ENCODE data around the gene SLC22A23.
A peak's percentile ranks its signal among the peaks of the same experiment; 100 is the strongest.

Gene SLC22A23

DNA sequence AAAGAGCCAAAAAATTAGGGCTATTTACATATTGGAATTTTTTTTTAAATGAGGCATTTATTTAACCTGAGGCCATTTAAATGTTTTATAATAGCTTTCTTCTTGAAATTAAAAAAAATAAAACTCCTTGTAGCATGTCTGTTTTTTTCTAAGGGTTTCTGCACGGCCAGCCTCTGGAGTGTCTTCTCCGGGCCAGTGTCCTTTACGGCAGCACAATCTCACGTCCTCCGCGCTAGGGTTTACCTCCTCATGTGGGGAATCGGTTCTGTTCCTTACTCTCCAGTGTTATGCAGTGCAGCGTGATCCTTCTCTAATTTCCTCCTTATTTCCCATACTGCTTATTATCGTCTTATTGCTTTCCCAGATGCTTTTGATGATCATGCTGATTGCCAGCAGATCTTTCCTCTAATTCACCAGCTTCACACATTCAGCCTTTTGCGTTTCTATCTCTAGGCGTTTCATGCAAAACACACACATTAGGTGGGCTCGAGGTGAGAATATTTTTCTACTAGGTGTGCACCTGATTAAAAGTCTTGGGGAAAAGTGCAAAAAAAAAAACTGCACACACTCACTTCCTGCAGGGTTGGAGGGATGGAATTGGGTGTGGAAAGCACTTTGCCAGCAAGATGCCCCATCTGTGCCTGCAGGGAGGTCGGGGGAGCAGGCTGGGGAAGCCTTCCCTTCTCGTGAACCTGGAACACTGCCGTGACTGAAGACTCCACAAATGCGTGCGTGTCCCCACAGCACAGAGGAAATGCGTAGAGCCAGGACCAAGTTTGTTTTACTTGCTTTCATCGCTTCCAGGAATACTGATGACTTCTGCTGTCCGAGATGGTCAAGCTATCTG lies 142.0 kb downstream of the SLC22A23 start:
- DNase-seq = no peak

DNA sequence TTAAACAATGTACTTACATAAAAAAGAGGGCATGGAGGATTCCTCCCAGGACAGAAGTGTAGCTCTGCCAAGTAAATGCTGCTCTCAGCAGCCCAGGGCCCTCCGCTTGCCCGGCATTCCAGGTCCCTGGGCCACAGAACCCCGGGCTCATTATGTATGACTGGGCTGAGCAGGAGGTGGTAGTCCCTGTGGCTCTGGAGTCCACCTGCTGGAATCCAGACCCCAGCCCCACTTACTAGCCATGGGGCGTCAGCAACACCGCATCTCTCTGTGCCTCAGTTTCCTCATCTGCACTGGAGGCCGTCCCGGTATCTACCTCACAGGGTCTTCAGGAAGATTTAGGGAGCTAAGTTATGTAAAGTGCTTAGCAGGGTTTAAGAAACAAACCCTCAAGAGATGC lies 142.7 kb downstream of the SLC22A23 start:
- DNase-seq = no peak

DNA sequence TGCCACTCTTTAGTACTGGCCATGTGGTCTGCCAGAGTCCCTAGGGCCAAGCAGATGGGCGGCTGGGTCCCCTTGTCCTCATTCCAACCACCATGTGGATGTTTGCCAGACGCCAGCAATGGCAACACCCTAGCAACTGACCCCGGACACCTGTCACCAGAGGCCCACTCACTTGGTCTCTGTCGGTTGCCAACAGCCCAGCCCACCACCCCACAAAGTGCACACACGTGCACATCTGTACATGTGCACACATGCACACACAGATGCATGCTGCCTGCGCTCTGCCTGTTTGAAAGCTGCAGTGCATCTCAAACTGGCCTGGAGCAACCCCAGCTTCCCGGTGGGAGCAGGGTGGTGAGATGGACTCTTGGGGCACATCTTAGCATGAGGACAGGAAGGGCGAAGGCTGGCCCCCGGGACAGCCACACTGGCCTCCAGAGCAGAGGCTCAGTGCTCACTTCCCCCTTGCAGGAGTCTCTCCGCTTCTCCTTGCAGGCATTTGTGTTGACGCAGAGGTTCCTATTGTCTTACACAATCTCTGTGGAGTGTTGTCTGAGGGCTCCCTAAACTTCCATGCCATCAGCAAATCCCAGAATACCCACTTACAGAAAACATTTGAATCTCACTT lies 144.1 kb downstream of the SLC22A23 start:
- DNase-seq = no peak

- no peak for DNase-seq
These were observed 145.0 kb downstream of the SLC22A23 start for GRCh38 chr6:3311826-3312225.

DNA sequence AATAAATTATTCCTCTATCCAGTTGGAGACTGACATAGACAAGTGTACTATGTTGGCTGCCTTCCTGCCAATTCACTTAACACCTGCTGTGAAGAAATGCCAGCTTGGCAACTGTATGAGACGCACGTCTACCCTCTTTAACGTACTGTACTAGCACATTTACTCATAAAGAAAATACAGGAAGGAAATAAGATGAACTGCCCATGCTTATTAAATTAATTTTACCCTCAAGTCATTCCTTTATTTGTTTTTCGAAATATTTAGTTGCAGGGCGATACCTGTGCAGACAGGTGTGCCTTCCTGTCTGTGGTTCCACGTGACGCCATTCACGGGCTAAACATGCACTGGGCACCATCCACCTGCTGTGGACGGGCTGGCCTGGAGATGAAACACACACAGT lies 146.1 kb downstream of the SLC22A23 start:
- no peak for DNase-seq

GRCh38 chr6:3310051-3310448 lies 146.8 kb downstream of the SLC22A23 start:
- no peak for DNase-seq

DNA sequence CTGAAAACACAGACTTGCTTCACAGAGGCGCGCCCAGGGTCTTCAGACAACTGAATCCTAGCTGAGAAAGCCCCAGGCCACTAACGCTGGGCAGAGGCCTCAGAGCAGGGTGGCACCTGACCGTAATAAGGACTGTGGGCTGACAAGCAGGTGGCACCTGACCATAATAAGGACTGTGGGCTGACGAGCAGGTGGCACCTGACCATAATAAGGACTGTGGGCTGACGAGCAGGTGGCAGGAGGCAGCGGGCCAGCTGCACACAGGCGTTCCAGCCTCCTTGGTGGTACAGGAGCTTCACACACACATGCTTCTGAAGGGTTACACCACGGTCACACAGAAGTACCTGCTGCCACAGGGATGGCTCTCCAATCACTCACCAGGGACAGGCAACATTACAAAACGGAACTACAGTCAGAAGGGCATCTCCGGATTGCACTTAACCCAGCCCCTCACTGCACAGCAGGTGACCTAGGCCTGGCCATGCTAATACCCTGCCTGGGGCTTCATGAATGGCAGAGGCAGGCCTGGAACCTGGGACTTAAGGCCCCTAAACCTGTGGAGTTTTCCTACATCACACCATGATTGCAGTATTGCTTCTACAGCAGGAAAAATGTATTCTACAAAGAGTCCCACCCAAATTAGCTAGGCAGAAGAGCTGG lies 147.3 kb downstream of the SLC22A23 start:
- DNase-seq = peak; percentile 91

- DNase-seq = no peak
These were observed 148.7 kb downstream of the SLC22A23 start for GRCh38 chr6:3308106-3308505.

DNA sequence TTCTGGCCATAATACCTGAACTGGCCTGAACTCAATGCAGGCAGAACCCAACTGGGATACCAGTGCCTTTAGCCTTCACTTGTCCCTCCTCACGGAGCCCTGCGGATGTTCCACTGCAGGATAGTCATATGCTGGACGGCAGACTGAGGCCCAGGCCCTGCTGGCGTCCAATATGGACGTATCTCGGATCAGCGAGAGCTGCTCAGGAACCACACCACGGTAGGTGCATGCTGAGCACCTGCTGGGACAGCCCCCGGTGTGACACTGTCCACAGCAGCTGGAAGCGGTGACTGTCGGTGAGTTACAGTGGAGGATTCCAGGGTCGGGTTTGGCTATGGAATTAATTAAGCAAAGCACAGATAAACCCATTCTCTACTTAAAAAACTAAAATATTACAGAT lies 149.4 kb downstream of the SLC22A23 start:
- no peak for DNase-seq

DNA sequence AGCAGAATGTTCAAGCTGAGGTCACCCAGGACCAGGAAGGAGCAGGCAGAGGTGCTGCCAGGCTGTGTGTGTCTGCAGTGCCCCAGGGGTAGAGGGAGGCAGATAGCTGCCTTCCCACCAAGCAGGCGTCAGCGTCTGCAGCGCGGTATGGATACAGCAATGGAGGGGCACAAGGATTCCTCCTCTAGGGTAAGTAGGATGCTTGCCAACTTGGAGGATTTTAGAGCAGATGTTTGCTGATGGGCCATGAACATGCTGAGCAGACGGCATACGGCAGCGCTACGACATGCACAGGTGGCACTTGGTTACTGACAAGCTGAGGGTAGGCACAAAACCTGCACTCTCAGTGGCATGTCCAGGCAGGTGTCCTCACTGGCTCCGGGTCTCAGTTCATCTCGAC lies 150.0 kb downstream of the SLC22A23 start:
- no peak for DNase-seq

DNA sequence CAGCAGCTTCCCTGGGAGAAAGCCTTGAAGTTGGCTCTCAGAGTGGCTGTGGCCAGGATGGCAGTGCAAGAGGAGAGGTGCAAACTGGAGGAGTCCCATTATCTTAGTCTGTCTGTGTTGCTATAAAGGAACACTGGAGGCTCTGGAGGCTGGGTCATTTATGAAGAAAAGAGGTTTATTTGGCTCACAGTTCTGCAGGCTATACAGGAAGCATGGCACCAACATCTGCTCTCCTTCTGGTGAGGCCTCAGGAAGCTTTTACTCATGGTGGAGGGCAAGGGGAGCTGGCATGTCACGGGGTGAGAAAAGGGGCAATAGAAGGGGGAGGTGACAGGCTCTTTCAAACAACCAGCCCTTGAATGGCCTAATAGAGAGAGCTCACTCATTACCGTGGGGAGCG lies 151.0 kb downstream of the SLC22A23 start:
- no peak for DNase-seq

- DNase-seq = no peak
These were observed 151.7 kb downstream of the SLC22A23 start for GRCh38 chr6:3305216-3305565.

GRCh38 chr6:3304500-3305215 lies 152.2 kb downstream of the SLC22A23 start:
- DNase-seq = no peak

DNA sequence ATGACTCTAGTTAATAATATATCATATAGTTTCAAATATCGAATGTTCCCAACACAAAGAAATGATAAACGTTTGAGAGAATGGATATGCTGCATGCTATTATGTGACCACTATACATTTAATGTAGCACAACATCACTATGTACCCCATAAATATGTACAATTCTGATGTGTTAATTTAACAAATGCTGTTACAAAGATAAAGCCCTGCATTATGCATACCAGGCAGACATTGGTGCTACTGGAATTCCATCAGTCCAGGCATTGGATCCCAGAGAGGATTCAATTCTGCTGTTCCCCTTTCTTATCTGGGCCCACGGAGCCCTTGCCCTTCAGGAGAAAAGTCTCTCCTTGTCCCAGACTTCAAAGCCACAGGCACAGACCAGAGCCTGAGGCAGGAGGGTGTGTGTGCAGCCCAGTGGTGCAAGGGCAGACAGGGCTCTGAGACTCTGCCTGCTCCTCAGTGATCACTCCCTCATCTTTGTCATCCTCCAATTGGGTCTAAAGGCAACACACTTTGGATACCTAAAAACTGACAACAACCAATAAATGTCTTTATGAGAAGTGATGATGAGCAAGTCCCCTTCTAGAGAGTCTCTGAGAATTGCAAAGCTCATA lies 152.9 kb downstream of the SLC22A23 start:
- no peak for DNase-seq

GRCh38 chr6:3301506-3301905 lies 155.3 kb downstream of the SLC22A23 start:
- DNase-seq = no peak

DNA sequence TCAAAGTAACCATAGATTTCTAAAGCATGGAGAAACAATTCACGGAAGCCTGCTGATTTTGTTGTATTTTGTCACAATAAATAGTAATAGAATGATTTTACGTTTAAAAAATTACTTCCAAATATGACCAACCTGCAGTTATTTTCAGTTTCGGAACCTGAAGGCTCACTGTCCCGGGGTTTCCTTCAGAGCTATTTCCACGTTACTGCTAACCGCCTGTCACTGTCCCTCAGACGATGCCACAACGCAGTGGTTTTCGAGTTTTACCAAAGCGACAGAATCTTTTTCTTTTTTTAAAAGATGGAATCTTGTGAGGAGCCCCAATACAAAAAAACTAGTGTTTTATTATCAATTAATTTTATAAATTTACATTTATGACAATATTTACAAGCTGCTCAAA lies 157.6 kb downstream of the SLC22A23 start:
- no peak for DNase-seq

DNA sequence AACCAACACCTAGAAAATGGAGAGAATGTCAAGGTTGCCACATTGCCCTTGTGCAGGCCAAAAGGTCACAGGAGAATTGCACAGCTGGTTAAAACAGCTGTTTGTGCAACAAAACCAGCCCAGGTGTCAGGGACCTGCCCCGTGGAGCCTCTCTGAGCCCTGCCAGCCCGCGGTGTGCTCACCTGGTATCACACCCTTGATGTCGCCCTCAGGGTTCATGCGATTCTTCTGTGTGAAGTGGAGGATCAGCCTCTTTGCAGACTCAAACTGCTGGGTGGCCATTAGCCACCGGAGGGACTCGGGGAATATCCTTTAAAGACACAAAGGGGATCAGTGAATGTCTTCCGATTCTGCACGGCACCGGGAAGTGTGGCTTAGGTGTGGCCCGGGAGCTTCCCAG lies 158.9 kb downstream of the SLC22A23 start:
- no peak for DNase-seq

GRCh38 chr6:3297006-3297405 lies 159.8 kb downstream of the SLC22A23 start:
- DNase-seq = no peak

- DNase-seq = no peak
These were observed 160.3 kb downstream of the SLC22A23 start for GRCh38 chr6:3296537-3296936.

GRCh38 chr6:3296078-3296477 lies 160.8 kb downstream of the SLC22A23 start:
- no peak for DNase-seq

GRCh38 chr6:3294921-3295871 lies 161.7 kb downstream of the SLC22A23 start:
- no peak for DNase-seq

- DNase-seq = no peak
These were observed 162.5 kb downstream of the SLC22A23 start for GRCh38 chr6:3294396-3294795.
